GM19239 (cell line): ENCODE measurements around the gene PLIN5.

Experiments
- DNase-seq: peaks from one replicate; pipeline ENCODE4 v3.0.0; 2011; ENCODE audit warnings: low spot score; ENCODE audit not compliant: insufficient read length
- FAIRE-seq: peaks from 2 replicates; lab custom pipeline; 2011; peaks lifted over from hg19 to GRCh38; lab: Jason Lieb, UNC

The PLIN5 gene

DNA sequence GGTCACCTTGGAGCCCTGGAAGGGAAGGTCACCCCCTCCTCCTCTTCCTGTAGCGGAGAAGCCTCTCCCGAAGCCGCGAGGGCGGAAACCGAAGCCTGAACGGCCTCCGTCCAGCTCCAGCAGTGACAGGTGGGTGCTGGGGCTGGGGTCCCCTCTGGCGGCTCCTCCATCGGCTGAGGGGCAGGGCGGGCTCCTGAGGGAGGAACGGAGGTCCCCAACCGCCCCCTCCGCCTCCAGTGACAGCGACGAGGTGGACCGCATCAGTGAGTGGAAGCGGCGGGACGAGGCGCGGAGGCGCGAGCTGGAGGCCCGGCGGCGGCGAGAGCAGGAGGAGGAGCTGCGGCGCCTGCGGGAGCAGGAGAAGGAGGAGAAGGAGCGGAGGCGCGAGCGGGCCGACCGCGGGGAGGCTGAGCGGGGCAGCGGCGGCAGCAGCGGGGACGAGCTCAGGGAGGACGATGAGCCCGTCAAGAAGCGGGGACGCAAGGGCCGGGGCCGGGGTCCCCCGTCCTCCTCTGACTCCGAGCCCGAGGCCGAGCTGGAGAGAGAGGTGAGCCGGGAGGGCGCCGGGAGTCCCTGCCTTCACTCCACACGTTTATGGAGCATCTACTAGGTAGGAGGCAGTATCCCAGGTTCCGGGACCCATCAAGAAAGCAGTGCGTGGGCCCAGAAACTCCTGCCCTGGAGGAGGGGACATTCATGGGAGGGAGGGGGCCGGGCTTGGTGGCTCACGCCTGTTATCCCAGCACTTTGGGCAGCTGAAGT, 40.9 kb downstream of the PLIN5 start:
- FAIRE-seq (no peak), DNase-seq (no peak)

DNA sequence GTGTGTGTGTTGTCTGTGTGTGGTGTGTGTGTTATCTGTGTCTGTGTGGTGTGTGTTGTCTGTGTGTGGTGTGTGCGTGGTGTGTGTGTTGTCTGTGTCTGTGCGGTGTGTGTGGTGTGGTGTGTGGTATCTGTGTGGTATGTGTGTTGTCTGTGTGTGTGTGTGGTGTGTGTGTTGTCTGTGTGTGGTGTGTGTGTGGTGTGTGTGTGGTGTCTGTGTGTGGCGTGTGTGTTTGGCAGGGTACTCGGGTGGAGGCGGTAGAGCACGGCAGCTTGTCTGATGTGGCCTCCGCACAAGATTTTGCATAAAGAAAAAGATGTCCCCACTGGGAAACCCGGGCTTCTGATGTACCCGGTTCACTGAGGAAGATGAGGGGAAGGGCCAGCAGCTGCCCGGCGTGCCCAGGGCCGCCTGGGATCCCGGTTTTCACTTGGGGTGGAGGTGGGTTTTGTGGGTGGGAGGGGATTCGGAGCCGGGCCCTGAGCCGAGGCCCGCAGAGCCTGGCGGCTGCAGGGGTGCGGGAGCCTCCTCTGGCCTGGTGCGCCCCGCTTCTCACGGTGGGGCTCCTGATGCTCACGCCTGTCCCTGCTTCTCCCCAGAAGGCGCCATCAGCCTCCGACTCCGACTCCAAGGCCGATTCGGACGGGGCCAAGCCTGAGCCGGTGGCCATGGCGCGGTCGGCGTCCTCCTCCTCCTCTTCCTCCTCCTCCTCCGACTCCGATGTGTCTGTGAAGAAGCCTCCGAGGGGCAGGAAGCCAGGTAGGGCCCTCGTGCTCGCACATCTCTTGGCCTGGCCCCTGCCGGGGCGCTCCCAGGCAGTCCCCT, 41.7 kb downstream of the PLIN5 start:
- DNase-seq: no peak
- FAIRE-seq: no peak

DNA sequence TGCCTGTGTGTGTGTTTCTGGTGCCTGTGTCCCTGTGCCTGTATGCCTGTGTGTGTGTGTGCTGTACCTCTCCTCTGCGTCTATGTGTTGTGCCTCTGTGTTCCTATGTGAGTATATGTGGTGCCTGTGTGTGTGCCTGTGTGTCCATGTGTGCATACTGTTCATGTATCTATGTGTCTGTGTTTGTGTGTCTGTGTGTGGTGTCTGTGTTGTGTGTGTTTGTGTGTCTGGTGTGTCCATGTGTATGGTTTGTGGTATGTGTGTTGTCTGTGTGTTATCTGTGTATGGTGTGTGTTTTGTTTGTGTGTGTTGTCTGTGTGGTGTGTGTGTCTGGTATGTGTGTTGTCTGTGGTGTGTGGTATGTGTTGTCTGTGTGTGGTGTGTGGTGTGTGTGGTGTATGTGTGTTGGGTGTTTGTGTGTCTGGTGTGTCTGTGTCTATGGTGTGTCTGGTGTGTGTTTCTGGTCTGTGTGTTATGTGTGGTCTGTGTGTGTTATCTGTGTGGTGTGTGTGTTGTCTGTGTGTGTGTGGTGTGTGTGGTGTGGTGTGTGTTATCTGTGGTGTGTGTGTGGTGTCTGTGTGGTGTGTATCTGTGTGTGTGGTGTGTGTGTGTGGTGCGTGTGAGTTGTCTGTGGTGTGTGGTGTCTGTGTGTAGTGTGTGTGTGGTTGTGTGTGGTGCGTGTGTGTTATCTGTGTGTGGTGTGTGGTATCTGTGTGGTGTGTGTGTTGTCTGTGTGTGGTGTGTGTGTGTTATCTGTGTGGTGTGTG, 42.5 kb downstream of the PLIN5 start:
- FAIRE-seq (no peak), DNase-seq (no peak)

DNA sequence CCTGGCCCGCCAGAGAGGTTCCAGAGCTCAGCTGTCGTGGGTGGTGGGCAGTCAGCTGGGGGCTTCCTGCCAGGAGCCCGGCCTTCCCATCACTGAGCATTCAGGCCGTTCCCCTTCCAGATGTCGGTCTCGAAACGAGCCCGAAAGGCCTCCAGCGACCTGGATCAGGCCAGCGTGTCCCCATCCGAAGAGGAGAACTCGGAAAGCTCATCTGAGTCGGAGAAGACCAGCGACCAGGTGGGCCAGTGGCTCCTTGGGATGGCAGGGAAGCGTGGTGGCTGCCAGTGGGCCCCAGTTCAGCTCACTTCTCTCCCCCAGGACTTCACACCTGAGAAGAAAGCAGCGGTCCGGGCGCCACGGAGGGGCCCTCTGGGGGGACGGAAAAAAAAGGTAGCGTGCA, 43.6 kb downstream of the PLIN5 start:
- DNase-seq (no peak), FAIRE-seq (no peak)

DNA sequence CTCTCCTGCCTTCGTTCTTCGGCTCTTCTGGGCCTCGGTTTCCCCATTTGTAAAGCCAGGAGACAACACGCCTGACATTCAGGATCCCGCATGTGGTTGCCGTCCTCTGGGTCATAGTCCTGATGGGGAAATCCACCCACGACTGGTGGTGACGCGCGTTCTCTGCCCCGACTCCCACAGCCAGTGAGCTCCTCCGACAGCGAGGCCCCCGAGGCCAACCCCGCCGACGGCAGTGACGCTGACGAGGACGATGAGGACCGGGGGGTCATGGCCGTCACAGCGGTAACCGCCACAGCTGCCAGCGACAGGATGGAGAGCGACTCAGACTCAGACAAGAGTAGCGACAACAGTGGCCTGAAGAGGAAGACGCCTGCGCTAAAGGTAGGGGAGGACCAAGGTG, 46.5 kb downstream of the PLIN5 start:
- DNase-seq: no peak

DNA sequence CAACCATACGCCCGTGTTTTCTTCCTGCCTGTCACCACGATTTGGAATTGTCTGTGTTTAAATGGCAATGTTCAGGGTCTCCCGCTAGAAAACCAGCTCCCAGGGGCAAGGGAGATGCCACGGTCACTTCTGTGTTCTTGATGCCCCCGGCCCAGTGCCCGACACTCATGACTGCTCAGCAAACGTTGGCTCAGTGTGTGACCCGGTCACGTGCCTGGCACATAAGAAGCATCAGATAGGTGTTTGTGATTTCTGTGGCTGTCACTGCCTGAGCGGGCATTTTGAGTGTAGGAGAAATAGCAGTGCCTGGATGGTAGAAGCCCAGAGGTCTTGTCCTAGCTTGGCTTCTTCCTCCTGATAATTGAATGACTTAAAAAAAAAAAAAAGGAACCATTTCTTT, 47.5 kb downstream of the PLIN5 start:
- DNase-seq (no peak), FAIRE-seq (no peak)

More for the DNA sequence above, 46.5 kb downstream of the PLIN5 start:
- no peak for FAIRE-seq

DNA sequence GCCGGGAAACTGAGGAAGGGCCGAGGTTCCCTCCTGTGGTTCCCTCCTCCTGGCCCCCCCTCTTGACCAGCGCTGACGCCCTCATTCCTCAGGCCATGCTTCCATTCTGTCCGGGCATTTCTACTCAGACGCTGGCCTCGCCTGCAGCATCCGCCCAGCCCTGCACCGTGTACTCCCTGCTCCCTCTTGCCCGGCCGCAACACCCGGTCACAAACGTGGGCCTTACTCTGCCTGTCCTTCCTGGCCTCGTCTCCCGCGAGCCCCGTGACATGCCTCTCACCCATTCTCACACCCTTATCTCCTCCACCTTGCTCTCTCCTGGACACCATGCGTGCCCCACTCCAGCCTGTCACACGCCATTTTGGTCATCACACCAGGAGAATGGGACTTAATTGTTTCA, 51.6 kb downstream of the PLIN5 start:
- FAIRE-seq: no peak
- DNase-seq: no peak

DNA sequence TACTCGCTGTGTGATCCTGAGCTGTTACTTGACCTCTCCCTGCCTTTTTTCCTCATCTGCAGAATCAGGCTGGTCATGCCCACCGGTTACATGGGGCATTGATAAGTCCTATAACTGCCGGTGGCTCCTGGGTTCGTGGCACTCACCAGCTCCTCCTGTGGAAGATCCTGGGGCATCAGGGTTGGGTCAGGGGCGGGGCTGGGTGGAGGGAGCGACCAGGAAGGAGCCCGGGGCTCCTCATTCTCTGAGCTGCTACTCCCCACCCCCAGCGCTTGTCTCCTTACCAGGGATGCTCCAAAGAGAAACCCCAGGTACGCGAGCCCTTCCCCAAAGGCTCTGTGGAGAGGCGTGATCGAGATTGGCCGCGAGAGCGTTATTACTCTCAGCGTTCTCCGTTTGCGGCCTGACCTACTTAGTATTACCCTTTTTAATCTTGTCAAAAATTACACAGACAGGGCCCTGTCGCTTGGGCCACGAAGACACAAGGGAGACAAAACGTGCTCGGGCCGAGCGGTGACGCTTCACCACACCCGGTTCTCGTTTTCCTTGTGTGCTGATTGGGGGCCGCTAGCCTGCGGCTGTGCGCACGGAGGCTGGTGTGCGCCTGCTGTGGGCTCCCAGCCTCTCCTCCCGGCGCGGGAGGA, 52.2 kb downstream of the PLIN5 start:
- DNase-seq: no peak

DNA sequence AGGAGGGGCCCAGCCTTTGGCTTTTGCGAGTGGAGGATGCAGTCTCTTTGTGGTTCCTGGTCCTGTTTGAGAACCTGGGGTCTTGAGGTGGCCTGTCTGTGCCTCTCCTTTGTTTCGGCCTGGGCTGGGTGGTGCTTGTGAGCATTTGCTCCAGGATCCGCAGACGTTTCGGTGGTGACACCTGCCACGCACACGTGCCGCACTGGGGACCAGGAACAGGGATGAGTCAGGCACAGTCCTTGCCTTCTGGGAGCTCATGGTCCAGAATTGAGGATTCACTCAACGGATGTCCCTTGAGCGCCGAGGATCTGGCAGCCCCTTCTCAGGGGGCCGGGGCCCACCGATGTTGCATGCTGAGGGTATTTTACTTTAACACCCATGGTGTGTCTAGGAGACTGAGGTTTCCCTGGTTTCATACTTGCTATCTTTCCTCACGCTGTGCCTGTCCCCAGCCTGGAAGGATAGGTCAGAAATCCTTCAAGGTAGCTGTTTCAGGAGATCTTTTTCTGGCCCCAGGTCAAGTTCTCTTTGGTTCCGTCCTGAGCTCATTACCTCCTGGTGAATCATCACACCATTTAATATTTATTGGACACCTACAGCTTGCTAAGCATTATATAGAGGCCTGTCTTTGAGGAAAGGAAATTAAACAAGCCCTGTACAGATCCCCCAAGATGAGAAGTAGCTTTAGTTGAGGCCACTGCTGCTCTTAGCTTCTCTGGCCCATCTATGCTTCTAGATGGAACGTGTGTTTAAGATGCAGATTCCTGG, 57.8 kb downstream of the PLIN5 start:
- FAIRE-seq (no peak), DNase-seq (no peak)

More for the DNA sequence above, 52.2 kb downstream of the PLIN5 start:
- no peak for FAIRE-seq

DNA sequence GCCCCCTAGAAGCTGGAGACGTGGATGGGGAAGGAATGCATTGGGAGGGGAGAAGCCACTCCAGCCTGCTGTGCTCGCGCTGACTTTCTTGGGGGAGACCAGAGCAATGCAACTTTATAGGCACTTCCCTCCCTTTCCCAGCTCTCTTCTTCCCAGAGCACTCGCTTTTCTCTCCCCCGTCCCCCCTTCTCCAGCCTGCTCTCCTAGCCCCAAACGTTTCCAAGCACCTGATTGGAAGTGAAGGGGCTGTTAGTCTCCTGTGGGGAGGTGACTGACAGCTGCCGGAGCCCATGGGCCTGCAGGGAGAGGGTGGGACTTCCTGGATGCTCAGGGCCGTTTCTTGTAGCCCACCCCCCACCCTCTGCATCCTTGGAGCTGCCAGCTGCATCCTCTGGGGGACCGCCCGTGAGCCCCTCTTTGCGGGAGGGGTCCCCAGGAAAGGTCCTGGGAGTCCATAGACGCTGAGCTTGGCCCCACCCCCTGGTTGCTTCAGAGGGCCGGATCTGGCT, 60.5 kb downstream of the PLIN5 start:
- DNase-seq (peak; percentile 78), FAIRE-seq (peak; percentile 79)

DNA sequence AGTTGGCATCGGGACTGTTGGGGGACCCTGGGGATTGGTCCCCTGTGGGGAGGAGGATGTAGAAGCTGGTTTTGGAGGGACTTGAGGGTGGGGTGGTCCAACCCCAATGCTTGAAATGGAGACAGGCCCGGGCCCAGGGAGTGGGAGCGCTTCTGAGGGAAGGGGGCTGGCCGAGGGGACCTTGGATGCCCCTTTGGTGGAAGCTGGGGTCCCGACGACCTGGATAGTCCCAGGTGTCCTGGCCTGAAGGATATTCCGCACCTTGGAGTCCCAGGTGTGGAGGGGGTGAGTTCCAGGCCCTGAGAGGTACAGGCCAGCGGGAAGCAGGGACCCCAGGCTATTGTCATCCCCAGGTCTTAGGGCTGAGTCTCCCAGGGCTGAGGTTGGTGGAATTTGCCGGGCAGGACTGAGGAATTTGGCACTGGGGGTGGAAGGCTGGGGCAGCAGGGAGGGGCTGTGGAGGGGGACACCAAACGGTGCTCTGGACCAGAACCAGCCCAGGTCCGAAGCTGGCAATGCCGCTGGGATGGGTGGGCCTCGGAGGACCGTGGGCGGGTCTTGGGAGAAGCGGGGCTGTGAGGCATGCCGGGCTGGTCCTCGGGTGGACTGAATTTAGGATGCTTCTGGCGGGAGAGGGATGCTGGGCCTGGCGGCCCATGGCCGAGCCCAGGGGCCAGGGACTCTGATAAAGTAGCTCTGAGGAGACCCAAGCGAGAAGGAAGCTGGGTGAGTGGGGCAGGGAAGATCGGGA, 61.1 kb downstream of the PLIN5 start:
- FAIRE-seq: no peak
- no peak for DNase-seq

DNA sequence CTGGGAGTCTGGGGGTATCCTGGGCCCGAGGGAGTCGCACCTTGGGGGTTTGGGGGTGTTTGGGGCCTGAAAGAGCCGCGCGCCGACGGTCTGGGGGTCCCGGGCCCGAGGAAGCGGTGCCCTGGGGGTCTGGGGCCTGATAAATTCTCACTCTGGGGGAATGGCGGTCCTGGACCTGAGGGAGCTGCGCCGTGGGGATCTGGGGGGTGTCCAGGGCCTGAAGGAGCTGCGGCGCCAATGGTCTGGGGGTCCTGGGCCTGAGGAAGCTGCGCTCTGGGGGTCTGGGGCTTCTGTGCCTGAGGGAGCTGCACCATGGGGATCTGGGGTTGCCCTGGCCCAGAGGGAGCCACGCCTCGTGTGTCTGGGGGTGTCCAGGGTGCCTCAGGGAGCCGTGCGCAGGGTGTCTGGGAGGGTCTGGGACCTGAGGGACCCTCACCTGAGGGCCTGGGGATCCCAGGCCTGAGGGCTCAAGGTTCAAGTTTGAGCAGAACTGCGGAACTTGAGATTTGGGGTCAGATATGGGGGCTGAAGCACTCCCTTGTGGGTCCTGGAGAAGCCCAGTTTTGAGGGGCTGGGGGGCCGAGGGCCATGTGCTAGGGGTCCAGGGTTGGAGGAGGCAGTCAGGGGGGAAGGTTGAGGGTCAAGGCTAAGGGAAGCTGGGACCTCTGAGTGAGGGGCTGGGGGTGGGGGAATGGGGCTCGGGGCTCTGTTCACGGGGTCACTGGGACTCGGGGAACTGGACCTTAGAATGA, 61.8 kb downstream of the PLIN5 start:
- DNase-seq: no peak
- FAIRE-seq: no peak
